ENCODE measurements around the gene MLNR.

Gene MLNR

DNA sequence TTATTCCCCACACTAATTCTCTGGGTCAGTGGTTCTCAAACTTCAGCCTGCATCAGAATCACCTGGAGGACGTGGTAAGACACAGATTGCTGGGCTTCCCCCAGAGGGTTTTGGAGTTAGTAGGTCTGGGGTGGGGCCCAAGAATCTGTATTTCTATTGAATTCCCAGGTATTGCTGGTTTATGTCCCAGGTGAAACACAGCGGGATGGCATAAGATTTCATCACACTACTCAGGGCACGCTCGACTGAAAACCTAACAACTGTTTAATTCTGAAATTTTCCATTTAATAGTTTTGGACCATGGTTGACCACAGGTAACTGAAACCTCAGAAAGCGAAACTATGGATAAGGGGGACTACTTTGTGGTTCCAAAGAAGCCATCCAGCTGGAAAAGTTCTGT is 6.5 kb downstream of the MLNR start:
- ATAC-seq (no peak), DNase-seq (no peak)

DNA sequence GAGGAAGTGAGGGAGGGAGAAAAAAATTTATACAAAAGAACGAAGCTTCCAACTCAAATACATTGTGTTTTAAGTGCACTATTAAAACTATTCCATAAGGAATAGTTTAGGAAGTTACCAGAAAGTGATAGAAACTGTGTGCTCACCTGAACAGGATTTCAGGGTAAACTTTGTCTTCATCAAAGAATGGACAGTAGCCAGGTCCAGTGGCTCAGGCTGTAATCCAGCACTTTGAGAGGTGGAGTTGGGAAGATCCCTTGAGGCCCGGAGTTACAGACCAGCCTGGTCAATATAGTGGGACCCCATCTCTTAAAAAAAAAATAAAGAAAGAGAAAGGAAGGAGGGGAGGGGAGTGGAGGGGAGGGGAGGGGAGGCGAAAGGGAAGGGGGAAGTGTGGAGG is 14.6 kb downstream of the MLNR start:
- ATAC-seq (no peak), DNase-seq (no peak)

GRCh38 chr13:49235856-49236431 is 15.8 kb downstream of the MLNR start:
- ATAC-seq = no peak
- DNase-seq = no peak

DNA sequence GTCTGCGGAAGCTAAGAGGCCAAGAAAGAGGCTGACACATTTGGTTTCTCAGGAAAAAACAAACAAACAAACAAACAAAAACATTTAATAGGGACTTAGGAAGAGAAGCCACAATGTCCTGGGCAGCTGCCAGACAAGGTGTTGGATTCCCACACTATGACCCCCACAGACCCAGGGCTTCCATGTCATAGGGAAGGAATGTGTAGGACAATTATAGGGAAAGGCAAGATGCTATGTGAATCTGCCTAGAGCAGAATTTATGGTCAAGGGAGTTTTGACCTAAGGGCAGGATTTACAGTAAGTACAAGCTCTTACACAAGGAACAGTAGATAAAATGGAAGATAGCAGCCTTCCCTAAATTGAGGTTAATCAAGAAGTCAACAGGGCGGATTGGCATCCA is 18.5 kb downstream of the MLNR start:
- ATAC-seq (no peak), DNase-seq (no peak)

GRCh38 chr13:49240017-49240416 is 19.9 kb downstream of the MLNR start:
- ATAC-seq = peak; percentile 75
- peak; percentile 41 for DNase-seq

DNA sequence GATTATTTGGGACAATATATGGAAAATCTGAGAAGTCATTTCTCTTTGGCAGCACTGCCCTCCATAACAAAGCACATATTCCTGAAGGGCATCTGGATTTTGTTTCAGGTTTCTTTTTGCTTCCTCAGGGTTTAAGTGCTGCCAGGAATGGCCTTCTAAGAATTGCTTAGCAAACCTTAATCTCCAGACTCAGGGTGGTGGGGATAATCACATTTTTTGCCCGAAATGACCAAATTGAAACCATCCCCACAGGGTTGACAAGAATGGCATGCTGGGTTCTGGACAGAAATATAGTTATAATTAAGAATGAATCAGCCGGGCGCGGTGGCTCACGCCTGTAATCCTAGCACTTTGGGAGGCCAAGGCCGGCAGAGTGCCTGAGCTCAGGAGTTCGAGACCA is 21.2 kb downstream of the MLNR start:
- DNase-seq = no peak
- ATAC-seq = no peak

- DNase-seq (no peak), ATAC-seq (no peak)
These were observed 25.0 kb downstream of the MLNR start for GRCh38 chr13:49245101-49245500.

- peak; percentile 30 for ATAC-seq
- DNase-seq = no peak
These were observed 26.9 kb downstream of the MLNR start for GRCh38 chr13:49246850-49247642.

GRCh38 chr13:49247643-49248621 is 27.8 kb downstream of the MLNR start, which contains the start of gene CDADC1:
CDADC1 (plus strand) TSS chr13:49247925; CDS start chr13:49248038, 113 bp downstream.
- peak; percentile 97 for ATAC-seq

DNA sequence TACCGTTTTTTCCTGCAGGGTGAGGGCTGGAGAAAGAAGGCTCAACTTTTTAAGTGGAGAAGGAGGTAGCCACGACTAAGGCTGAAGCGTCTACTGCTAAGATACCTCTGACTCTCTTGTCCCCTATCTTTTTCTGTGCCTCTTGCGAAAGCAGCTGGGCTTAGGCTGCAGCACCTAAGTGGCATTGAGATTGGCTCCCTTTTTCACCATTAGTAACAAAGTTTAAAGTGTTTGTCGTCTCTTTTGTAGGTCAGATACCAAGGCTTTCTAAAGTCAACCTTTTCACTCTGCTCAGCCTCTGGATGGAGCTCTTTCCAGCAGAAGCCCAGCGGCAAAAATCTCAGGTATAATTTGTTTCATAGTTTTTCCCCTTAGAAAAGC is 28.5 kb downstream of the MLNR start:
- DNase-seq = no peak

More at GRCh38 chr13:49247643-49248621, 27.8 kb downstream of the MLNR start, which contains the start of gene CDADC1:
- DNase-seq = peak; percentile 98

DNA sequence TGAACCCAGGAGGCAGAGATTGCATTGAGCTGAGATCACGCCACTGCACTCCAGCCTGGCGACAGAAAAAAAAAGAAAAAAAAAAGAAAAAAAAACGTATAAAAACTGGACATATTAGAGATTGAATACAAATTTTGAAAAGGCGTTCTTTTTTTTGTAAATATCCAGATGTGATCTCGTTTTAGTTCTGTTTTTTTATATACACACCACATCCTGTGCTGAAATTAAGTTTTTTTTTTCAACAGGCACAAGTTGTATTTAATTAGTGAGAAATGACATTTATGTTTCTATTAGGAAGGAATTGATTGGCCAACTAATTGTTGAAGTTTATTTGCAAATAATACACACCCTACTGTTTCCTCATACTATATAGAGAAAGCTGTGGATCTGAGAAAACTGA is 31.2 kb downstream of the MLNR start:
- no peak for ATAC-seq

More for the DNA sequence above, 28.5 kb downstream of the MLNR start:
- no peak for ATAC-seq

DNA sequence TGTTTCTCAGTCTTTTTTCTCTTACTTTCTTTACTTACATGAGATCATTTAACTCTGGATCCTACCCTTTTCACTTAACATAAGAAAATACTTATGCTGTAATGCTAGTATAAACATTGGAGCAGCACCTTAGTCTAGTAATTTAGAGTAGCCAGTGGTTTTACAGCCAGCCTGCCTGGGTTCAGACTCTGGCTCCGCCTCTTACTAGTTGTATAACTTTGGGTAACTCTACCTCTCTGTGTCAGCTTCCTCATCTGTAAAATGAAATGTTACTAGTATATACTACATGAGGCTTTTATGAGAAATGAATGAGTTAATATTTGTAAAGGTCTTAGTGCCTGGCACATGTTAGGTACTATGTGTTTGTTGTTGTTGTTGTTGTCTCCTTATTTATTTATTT is 33.2 kb downstream of the MLNR start:
- ATAC-seq (no peak), DNase-seq (no peak)

More for the DNA sequence above, 31.2 kb downstream of the MLNR start:
- DNase-seq = no peak

GRCh38 chr13:49254007-49254406 is 33.9 kb downstream of the MLNR start:
- no peak for DNase-seq
- ATAC-seq = no peak

DNA sequence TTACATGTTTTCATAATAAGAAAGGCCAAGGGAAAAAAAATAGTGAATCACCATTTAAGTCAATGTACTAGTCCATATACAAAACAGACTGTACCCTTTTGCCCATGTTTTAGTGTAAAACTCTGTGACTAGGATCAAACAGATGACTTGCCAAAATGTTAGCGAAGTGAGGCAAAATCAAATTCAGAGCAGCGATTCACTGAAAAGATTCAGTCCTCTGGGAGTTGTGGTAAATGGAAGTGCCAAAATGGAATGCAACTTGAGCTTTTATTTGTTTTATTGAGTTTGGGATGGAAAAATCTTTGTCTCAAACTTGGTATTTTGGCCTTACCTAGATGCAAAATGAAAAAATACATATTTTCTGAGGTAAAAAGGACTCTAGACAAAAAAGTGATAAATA is 36.7 kb downstream of the MLNR start:
- no peak for ATAC-seq
- no peak for DNase-seq

DNA sequence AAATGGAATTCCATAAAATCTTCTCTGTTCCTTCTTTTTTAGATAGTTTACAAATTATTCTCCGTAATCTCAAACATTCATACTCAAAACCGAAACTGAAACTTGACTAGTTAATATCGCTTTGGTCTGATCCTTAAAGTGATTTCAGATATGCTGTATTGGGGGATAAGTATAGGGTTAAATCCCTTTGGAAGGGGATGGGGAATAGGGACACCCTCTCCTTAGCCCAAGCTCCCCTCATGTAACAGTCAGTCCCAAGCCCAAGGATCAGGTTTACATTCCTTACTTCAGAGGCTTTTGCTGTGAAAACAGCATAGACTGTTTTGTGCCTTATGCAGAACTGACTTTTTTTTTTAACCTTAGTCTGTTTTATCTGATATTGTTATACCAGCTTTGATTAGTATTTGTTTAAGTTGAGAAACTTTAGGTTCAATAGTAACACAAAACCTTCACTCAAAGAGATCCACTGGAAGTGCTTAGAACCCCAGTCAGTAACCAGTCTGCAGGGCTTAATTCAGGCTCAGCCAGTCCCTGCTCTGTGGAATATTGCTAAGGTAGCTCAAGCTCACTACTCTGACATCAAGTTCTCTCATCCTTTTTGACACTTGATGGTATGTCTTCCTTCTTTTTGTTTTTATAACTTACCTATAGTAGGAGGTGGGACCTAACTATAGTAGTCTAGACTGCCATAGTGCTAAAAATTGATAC is 38.1 kb downstream of the MLNR start:
- DNase-seq (no peak), ATAC-seq (no peak)

DNA sequence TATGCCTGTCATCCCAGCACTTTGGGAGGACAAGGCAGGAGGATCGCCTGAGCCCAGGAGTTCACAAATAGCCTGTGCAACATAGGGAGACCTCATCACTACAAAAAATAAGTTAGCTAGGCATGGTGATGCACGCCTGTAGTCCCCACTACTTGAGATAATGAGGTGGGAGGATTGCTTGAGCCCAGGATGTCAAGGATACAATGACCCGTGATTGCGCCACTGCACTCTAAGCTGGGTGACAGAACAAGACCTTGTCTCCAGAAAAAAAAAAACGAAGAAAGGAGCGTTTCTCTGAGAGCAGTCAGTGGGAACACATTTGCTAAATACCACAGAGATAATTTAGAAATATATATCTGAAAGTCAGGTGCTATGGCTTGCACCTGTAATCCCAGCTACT is 39.4 kb downstream of the MLNR start:
- DNase-seq (no peak), ATAC-seq (no peak)

- DNase-seq = no peak
- no peak for ATAC-seq
These were observed 42.5 kb downstream of the MLNR start for GRCh38 chr13:49262634-49263033.

DNA sequence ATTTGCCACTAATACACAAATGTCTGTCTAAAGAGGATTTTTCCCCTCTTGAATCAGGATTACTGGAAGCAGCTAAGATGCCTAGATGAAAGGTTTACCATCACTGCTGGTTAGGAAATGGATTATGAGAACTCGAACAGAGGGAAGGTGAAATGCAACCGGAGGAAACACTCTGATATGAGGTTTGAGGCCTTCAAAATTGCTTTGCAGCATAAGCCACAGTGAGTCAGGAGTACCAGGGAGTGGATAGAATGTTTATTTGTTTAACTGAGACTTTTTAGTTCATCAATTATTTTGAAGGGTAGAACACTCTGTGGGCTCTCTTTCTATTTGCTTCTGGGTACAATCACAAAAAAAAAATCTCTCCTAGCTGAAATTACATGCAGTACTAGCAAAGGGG is 45.7 kb downstream of the MLNR start:
- DNase-seq (no peak), ATAC-seq (no peak)

- peak; percentile 72 for ATAC-seq
These were observed 51.1 kb downstream of the MLNR start for GRCh38 chr13:49271264-49271663.

More at GRCh38 chr13:49271264-49271663, 51.1 kb downstream of the MLNR start:
- no peak for DNase-seq
